ENCODE measurements around the gene ACER1. TPM values are rescaled to one million over a fixed set of nuclear protein-coding genes. Genes with fewer than 3 reads are reported as not detected.
"Not testable (repeated sequence)": the region's sequence is repeated elsewhere in the genome, so short reads cannot be mapped to it uniquely, and the experiment has no call there.

The ACER1 gene
- total RNA-seq, 1 donor from 2014 or later = not detected

- Mint-ChIP-seq H3K4me1 (no peaks in the 10 kb centered on the region), H3K27ac (ENCODE audit: unreplicated experiment) (no peak overlapping the region), H3K27me3 (ENCODE audit: low read depth) (peaks cover 19% of the 10 kb centered on the region), H3K9me3 (peaks cover 4% of the 10 kb centered on the region), H3K4me3 (no peak overlapping the region), H3K36me3 (ENCODE audit: low read depth) (peaks cover 2% of the 10 kb centered on the region)
- no peak for DNase-seq (ENCODE audit: low read depth, low spot score)
- no peak for TF ChIP-seq CTCF (conservative IDR thresholded peaks at IDR 0.05)
Observed at GRCh38 chr19:6286676-6287075, 46.7 kb downstream of the ACER1 start.

GRCh38 chr19:6282393-6282792 is 51.0 kb downstream of the ACER1 start:
- Mint-ChIP-seq H3K4me1 (peaks cover 17% of the 10 kb centered on the region), H3K4me3 (peak overlapping the region; percentile 48), H3K27me3 (ENCODE audit: low read depth) (peaks cover 19% of the 10 kb centered on the region)
- not testable (repeated sequence) for H3K9me3 Mint-ChIP-seq; H3K36me3 Mint-ChIP-seq (ENCODE audit: low read depth); DNase-seq (ENCODE audit: low read depth, low spot score); H3K27ac Mint-ChIP-seq (ENCODE audit: unreplicated experiment)

- Mint-ChIP-seq H3K4me3 (peak within 1 kb of the TSS; percentile 97), H3K36me3 (ENCODE audit: low read depth) (no peaks in the 10 kb centered on the region), H3K27me3 (ENCODE audit: low read depth) (peaks cover 18% of the 10 kb centered on the region), H3K9me3 (no peaks in the 10 kb centered on the region), H3K4me1 (peaks cover 27% of the 10 kb centered on the region), H3K27ac (ENCODE audit: unreplicated experiment) (peak within 1 kb of the TSS; percentile 89)
- DNase-seq (ENCODE audit: low read depth, low spot score) = peak; percentile 94
- TF ChIP-seq CTCF (conservative IDR thresholded peaks at IDR 0.05) = peak; percentile 86
Observed at GRCh38 chr19:6279931-6280591, 53.4 kb downstream of the ACER1 start, which contains the start of gene MLLT1. TSS of gene MLLT1 (minus strand) at chr19:6279975. CDS start at chr19:6279784, 191 bp downstream.

GRCh38 chr19:6279620-6279930 is 53.8 kb downstream of the ACER1 start:
- no peak overlapping the region for H3K27ac Mint-ChIP-seq (ENCODE audit: unreplicated experiment)
- no peak overlapping the region for H3K4me3 Mint-ChIP-seq
- DNase-seq (ENCODE audit: low read depth, low spot score) = no peak
- peaks cover 31% of the 10 kb centered on the region for H3K4me1 Mint-ChIP-seq
- peaks cover 16% of the 10 kb centered on the region for H3K27me3 Mint-ChIP-seq (ENCODE audit: low read depth)
- H3K9me3 Mint-ChIP-seq = no peaks in the 10 kb centered on the region
- TF ChIP-seq CTCF (conservative IDR thresholded peaks at IDR 0.05) = no peak
- no peaks in the 10 kb centered on the region for H3K36me3 Mint-ChIP-seq (ENCODE audit: low read depth)

GRCh38 chr19:6278740-6279619 is 54.4 kb downstream of the ACER1 start:
- H3K4me1 Mint-ChIP-seq = peaks cover 37% of the 10 kb centered on the region
- peak overlapping the region; percentile 89 for H3K27ac Mint-ChIP-seq (ENCODE audit: unreplicated experiment)
- H3K4me3 Mint-ChIP-seq = peak overlapping the region; percentile 97
- H3K9me3 Mint-ChIP-seq = no peaks in the 10 kb centered on the region
- no peak for TF ChIP-seq CTCF (conservative IDR thresholded peaks at IDR 0.05)
- DNase-seq (ENCODE audit: low read depth, low spot score) = no peak
- no peaks in the 10 kb centered on the region for H3K36me3 Mint-ChIP-seq (ENCODE audit: low read depth)
- H3K27me3 Mint-ChIP-seq (ENCODE audit: low read depth) = peaks cover 16% of the 10 kb centered on the region

GRCh38 chr19:6278051-6278450 is 55.4 kb downstream of the ACER1 start:
- no peaks in the 10 kb centered on the region for H3K9me3 Mint-ChIP-seq
- H3K27ac Mint-ChIP-seq (ENCODE audit: unreplicated experiment) = peak overlapping the region; percentile 72
- peaks cover 13% of the 10 kb centered on the region for H3K27me3 Mint-ChIP-seq (ENCODE audit: low read depth)
- H3K4me3 Mint-ChIP-seq = peak overlapping the region; percentile 97
- no peak for TF ChIP-seq CTCF (conservative IDR thresholded peaks at IDR 0.05)
- H3K4me1 Mint-ChIP-seq = peaks cover 47% of the 10 kb centered on the region
- no peaks in the 10 kb centered on the region for H3K36me3 Mint-ChIP-seq (ENCODE audit: low read depth)
- DNase-seq (ENCODE audit: low read depth, low spot score) = no peak
